Endothelial cell (in vitro differentiated cells): ENCODE measurements around the gene MAD1L1. TPM values are rescaled to one million over a fixed set of nuclear protein-coding genes. Genes with fewer than 3 reads are reported as not detected.
A peak's percentile ranks its signal among the peaks of the same experiment; 100 is the strongest.
"Not testable (repeated sequence)": the region's sequence is repeated elsewhere in the genome, so short reads cannot be mapped to it uniquely, and the experiment has no call there.

Experiments
- DNase-seq: peaks from one replicate; pipeline ENCODE4 v3.0.0; 2021; ENCODE audit warnings: low spot score
- H3K27ac Mint-ChIP-seq: one replicate; pipeline ENCODE4 v1.8.0; 2021; ENCODE audit warnings: mixed read lengths, inconsistent platforms; ENCODE audit not compliant: unreplicated experiment
- H3K27me3 Mint-ChIP-seq: one replicate; pipeline ENCODE4 v1.8.0; 2021; ENCODE audit warnings: mild to moderate bottlenecking, moderate library complexity, mixed read lengths, inconsistent platforms; ENCODE audit not compliant: unreplicated experiment
- H3K36me3 Mint-ChIP-seq: one replicate; pipeline ENCODE4 v1.8.0; 2021; ENCODE audit warnings: mild to moderate bottlenecking, low read depth, mixed read lengths, inconsistent platforms; ENCODE audit not compliant: unreplicated experiment
- H3K4me1 Mint-ChIP-seq: one replicate; pipeline ENCODE4 v1.8.0; 2021; ENCODE audit warnings: mild to moderate bottlenecking, mixed read lengths, inconsistent platforms; ENCODE audit not compliant: unreplicated experiment
- H3K4me3 Mint-ChIP-seq: one replicate; pipeline ENCODE4 v1.8.0; 2021; ENCODE audit warnings: mild to moderate bottlenecking, mixed read lengths, inconsistent platforms; ENCODE audit not compliant: unreplicated experiment
- H3K9me3 Mint-ChIP-seq: one replicate; pipeline ENCODE4 v1.8.0; 2021; ENCODE audit warnings: mixed read lengths, inconsistent platforms; ENCODE audit not compliant: unreplicated experiment
- CTCF ChIP-seq: fragments of 200-600 bp; sonication (generic); IDR thresholded peaks from one replicate; pipeline ENCODE4 v1.5.0; 2021; ENCODE audit warnings: antibody characterized with exemption; ENCODE audit not compliant: unreplicated experiment
- total RNA-seq: library from RNA; stranded (reverse); fragmentation: NEBNext Ultra II Directional; extraction: Animal tissue kit (Norgen Biotek cat#: 25700); gene quantifications from one replicate; pipeline ENCODE4 v1.2.1, GENCODE V29; 2021; ENCODE audit not compliant: unreplicated experiment

Gene MAD1L1
- total RNA-seq, 1 donor from 2014 or later = 43.3 TPM

GRCh38 chr7:1931256-1931950, 301.3 kb downstream of the MAD1L1 start:
- Mint-ChIP-seq H3K9me3 (no peaks in the 10 kb centered on the region), H3K4me1 (peaks cover 23% of the 10 kb centered on the region), H3K36me3 (peaks cover 29% of the 10 kb centered on the region), H3K27ac (peak overlapping the region; percentile 82), H3K27me3 (peaks cover 15% of the 10 kb centered on the region), H3K4me3 (no peak overlapping the region)
- DNase-seq = no peak
- no peak for TF ChIP-seq CTCF

- peaks cover 26% of the 10 kb centered on the region for H3K36me3 Mint-ChIP-seq
- DNase-seq = no peak
- no peaks in the 10 kb centered on the region for H3K9me3 Mint-ChIP-seq
- peaks cover 15% of the 10 kb centered on the region for H3K27me3 Mint-ChIP-seq
- no peak for TF ChIP-seq CTCF
- H3K4me3 Mint-ChIP-seq = no peak overlapping the region
- no peak overlapping the region for H3K27ac Mint-ChIP-seq
- peaks cover 26% of the 10 kb centered on the region for H3K4me1 Mint-ChIP-seq
These were observed 302.2 kb downstream of the MAD1L1 start for GRCh38 chr7:1930381-1931065.

GRCh38 chr7:1929349-1929925, 303.3 kb downstream of the MAD1L1 start:
- not testable (repeated sequence) for DNase-seq, H3K4me3 Mint-ChIP-seq, H3K27ac Mint-ChIP-seq, H3K9me3 Mint-ChIP-seq
- peaks cover 26% of the 10 kb centered on the region for H3K4me1 Mint-ChIP-seq
- peaks cover 13% of the 10 kb centered on the region for H3K27me3 Mint-ChIP-seq
- peaks cover 20% of the 10 kb centered on the region for H3K36me3 Mint-ChIP-seq

- peaks cover 14% of the 10 kb centered on the region for H3K36me3 Mint-ChIP-seq
- H3K4me3 Mint-ChIP-seq = no peak overlapping the region
- TF ChIP-seq CTCF = no peak
- no peaks in the 10 kb centered on the region for H3K9me3 Mint-ChIP-seq
- no peak overlapping the region for H3K27ac Mint-ChIP-seq
- H3K27me3 Mint-ChIP-seq = peaks cover 11% of the 10 kb centered on the region
- no peak for DNase-seq
- peaks cover 26% of the 10 kb centered on the region for H3K4me1 Mint-ChIP-seq
These were observed 303.9 kb downstream of the MAD1L1 start for GRCh38 chr7:1928645-1929348.

- TF ChIP-seq CTCF = no peak
- Mint-ChIP-seq H3K36me3 (peaks cover 10% of the 10 kb centered on the region), H3K4me1 (peaks cover 25% of the 10 kb centered on the region), H3K4me3 (no peak overlapping the region), H3K27me3 (peaks cover 11% of the 10 kb centered on the region), H3K9me3 (no peaks in the 10 kb centered on the region), H3K27ac (no peak overlapping the region)
- no peak for DNase-seq
These were observed 304.7 kb downstream of the MAD1L1 start for GRCh38 chr7:1927937-1928644.
